Activated naive CD8-positive, alpha-beta T cell treated with anti-CD3 and anti-CD28 coated beads, Interleukin-2, amount 10 ng/mL, durations not matched to agents 7 days and 5 days (primary cell): ENCODE data around the gene GON7. TPM values are rescaled to one million over a fixed set of nuclear protein-coding genes. Genes with fewer than 3 reads are reported as not detected.
"Not testable (repeated sequence)": the region's sequence is repeated elsewhere in the genome, so short reads cannot be mapped to it uniquely, and the experiment has no call there.

Source experiments
- ATAC-seq: fragments of 150-1000 bp; cut with Tn5 transposase; one replicate; pipeline ENCODE4 v1.10.0; 2021; ENCODE audit warnings: low read depth, moderate library complexity
- POLR2A ChIA-PET: fragments of 350-600 bp; sonication (Branson Sonifier 250); formaldehyde crosslinking; loops from one replicate; lab custom pipeline; 2021; ENCODE audit warnings: antibody characterized with exemption; lab: Charles Lee
- DNase-seq: peaks from one replicate; pipeline ENCODE4 v3.0.0; 2021
- H3K27ac Mint-ChIP-seq: one replicate; pipeline ENCODE4 v1.8.0; 2022; ENCODE audit warnings: mild to moderate bottlenecking, mixed read lengths
- H3K27me3 Mint-ChIP-seq: one replicate; pipeline ENCODE4 v1.8.0; 2022; ENCODE audit warnings: mild to moderate bottlenecking, moderate library complexity, mixed read lengths
- H3K36me3 Mint-ChIP-seq: one replicate; pipeline ENCODE4 v1.8.0; 2021; ENCODE audit warnings: mild to moderate bottlenecking, mixed read lengths
- H3K4me1 Mint-ChIP-seq: one replicate; pipeline ENCODE4 v1.8.0; 2021; ENCODE audit warnings: mixed read lengths
- H3K4me3 Mint-ChIP-seq: one replicate; pipeline ENCODE4 v1.8.0; 2022; ENCODE audit warnings: mild to moderate bottlenecking, moderate library complexity, mixed read lengths
- H3K9me3 Mint-ChIP-seq: one replicate; pipeline ENCODE4 v1.8.0; 2021; ENCODE audit warnings: mixed read lengths
- total RNA-seq, 2 experiments: library from RNA; stranded (reverse); gene quantifications; one replicate each; pipeline ENCODE4 v1.2.3, GENCODE V29; 2021

The GON7 gene, protein sequence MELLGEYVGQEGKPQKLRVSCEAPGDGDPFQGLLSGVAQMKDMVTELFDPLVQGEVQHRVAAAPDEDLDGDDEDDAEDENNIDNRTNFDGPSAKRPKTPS
- 10 to 100 TPM; 17.3 to 17.7 TPM for total RNA-seq

DNA sequence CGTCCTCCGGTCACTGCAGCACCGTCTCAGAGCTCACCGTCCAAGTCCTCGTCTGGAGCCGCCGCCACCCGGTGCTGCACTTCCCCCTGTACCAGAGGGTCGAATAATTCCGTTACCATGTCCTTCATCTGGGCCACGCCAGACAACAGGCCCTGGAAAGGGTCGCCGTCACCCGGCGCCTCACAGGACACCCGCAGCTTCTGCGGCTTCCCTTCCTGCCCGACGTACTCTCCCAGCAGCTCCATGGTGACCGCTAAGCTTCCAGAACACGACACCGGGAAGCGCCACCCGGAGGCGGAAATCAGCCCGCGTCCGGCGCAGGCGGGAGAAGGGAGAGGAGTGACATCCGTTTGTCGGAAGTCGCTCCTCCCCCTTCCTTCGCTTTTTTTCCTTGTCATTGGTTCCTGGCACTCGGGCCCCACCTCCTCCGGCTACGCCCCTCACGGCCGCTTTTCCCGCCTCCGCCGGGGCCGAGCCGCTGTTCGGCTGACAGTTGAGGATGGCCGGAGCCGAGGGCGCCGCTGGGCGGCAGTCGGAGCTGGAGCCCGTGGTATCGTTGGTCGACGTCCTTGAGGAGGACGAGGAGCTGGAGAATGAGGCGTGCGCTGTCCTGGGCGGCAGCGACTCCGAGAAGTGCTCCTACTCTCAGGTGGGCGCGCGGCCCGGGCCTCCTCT, at the start of gene GON7, which contains the start of gene UBR7:
Gene GON7, minus strand, starts transcription at position 273 of the 675 bp plus-strand sequence. Its CDS starts 28 bp downstream, at position 245.
Gene UBR7, plus strand, starts transcription at position 464 of the 675 bp plus-strand sequence. Its CDS starts 36 bp downstream, at position 500.
- peak; percentile 88 for DNase-seq
- peak; percentile 90 for ATAC-seq
- no peaks in the 10 kb centered on the region for H3K27me3 Mint-ChIP-seq
- peaks cover 9% of the 10 kb centered on the region for H3K36me3 Mint-ChIP-seq
- POLR2A ChIA-PET = interaction anchor here (0.8 to 4.0 kb wide), 7 partner anchors 15 to 92 kb away, joined by 3 to 64 read pairs (median 6); partner anchors contain the start of genes LYSET and MOAP1
- H3K9me3 Mint-ChIP-seq = no peaks in the 10 kb centered on the region
- peaks cover 36% of the 10 kb centered on the region for H3K4me1 Mint-ChIP-seq
- peak within 1 kb of the TSS; percentile 99 for H3K4me3 Mint-ChIP-seq
- H3K27ac Mint-ChIP-seq = peak within 1 kb of the TSS; percentile 90

- no peak overlapping the region for H3K27ac Mint-ChIP-seq
- POLR2A ChIA-PET = interaction anchor here (0.7 kb wide), 1 partner anchor 42 kb away, joined by 5 read pairs; no protein-coding TSS in a partner anchor
- no peak overlapping the region for H3K4me3 Mint-ChIP-seq
- ATAC-seq = no peak
- no peaks in the 10 kb centered on the region for H3K9me3 Mint-ChIP-seq
- no peaks in the 10 kb centered on the region for H3K27me3 Mint-ChIP-seq
- no peak for DNase-seq
- peaks cover 21% of the 10 kb centered on the region for H3K36me3 Mint-ChIP-seq
- H3K4me1 Mint-ChIP-seq = peaks cover 15% of the 10 kb centered on the region
Observed at GRCh38 chr14:93249128-93249831, 42.4 kb upstream of the GON7 start.

GRCh38 chr14:93246534-93246933, 39.7 kb upstream of the GON7 start:
- POLR2A ChIA-PET = no interaction called here
- peaks cover 24% of the 10 kb centered on the region for H3K36me3 Mint-ChIP-seq

GRCh38 chr14:93245764-93246420, 39.0 kb upstream of the GON7 start:
- H3K9me3 Mint-ChIP-seq = no peaks in the 10 kb centered on the region
- no peak for DNase-seq
- no peaks in the 10 kb centered on the region for H3K27me3 Mint-ChIP-seq
- peaks cover 24% of the 10 kb centered on the region for H3K36me3 Mint-ChIP-seq
- no peak overlapping the region for H3K4me3 Mint-ChIP-seq
- POLR2A ChIA-PET = no interaction called here
- H3K27ac Mint-ChIP-seq = no peak overlapping the region
- peaks cover 12% of the 10 kb centered on the region for H3K4me1 Mint-ChIP-seq
- ATAC-seq = no peak

More at GRCh38 chr14:93246534-93246933, 39.7 kb upstream of the GON7 start:
- H3K4me3 Mint-ChIP-seq = no peak overlapping the region
- H3K27me3 Mint-ChIP-seq = no peaks in the 10 kb centered on the region
- no peak overlapping the region for H3K27ac Mint-ChIP-seq
- ATAC-seq (no peak), DNase-seq (no peak)
- no peaks in the 10 kb centered on the region for H3K9me3 Mint-ChIP-seq
- H3K4me1 Mint-ChIP-seq = peaks cover 12% of the 10 kb centered on the region

DNA sequence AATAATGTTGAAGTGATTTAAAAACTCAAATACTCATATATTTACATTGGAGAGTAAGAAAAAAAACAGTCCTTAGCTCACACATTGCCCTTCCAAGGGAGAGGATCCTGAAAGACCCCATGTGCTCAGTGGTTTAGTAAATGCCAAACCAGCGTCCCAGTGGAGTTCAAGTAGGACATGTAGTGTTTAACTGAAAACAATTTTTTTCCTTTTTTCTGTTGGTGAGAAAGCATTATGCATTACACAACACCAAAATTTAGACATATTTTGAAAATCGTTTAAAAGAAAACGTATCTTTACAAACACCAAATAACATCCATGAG, 33.8 kb upstream of the GON7 start:
- Mint-ChIP-seq H3K4me1 (no peaks in the 10 kb centered on the region), H3K27me3 (no peaks in the 10 kb centered on the region), H3K4me3 (no peak overlapping the region), H3K36me3 (peaks cover 13% of the 10 kb centered on the region), H3K27ac (no peak overlapping the region), H3K9me3 (no peaks in the 10 kb centered on the region)
- DNase-seq (no peak), ATAC-seq (no peak)
- POLR2A ChIA-PET = interaction anchor here (0.6 kb wide), 1 partner anchor 12 kb away, joined by 3 read pairs; no protein-coding TSS in a partner anchor

GRCh38 chr14:93239869-93240677, 33.2 kb upstream of the GON7 start:
- POLR2A ChIA-PET = interaction anchor here (0.6 kb wide), 1 partner anchor 12 kb away, joined by 3 read pairs; no protein-coding TSS in a partner anchor
- Mint-ChIP-seq H3K4me1 (no peaks in the 10 kb centered on the region), H3K9me3 (no peaks in the 10 kb centered on the region), H3K36me3 (peaks cover 9% of the 10 kb centered on the region), H3K4me3 (no peak overlapping the region), H3K27me3 (no peaks in the 10 kb centered on the region), H3K27ac (no peak overlapping the region)
- DNase-seq (no peak), ATAC-seq (no peak)

- Mint-ChIP-seq H3K4me1 (peaks cover 5% of the 10 kb centered on the region), H3K27ac (no peak overlapping the region), H3K9me3 (no peaks in the 10 kb centered on the region), H3K4me3 (no peak overlapping the region), H3K27me3 (peaks cover 23% of the 10 kb centered on the region), H3K36me3 (no peaks in the 10 kb centered on the region)
- DNase-seq (no peak), ATAC-seq (no peak)
- POLR2A ChIA-PET = no interaction called here
Observed at GRCh38 chr14:93234798-93235197, 27.9 kb upstream of the GON7 start.

DNA sequence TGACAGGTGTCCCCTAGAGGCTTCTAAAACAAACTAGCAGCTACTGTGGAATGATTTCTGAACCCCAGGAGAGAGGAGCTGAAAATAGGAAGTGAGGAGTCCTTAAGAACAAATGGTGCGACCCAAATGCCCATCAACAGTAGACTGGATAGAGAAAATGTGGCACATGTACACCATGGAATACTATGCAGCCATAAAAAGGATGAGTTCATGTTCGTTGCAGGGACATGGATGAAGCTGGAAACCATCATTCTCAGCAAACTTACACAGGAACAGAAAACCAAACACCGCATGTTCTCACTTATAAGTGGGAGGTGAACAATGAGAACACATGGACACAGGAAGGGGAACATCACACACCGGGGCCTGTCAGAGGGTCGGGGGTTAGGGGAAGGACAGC, 26.2 kb upstream of the GON7 start:
- peaks cover 23% of the 10 kb centered on the region for H3K27me3 Mint-ChIP-seq
- not testable (repeated sequence) for H3K4me1 Mint-ChIP-seq, H3K36me3 Mint-ChIP-seq, ATAC-seq, H3K27ac Mint-ChIP-seq, H3K9me3 Mint-ChIP-seq, H3K4me3 Mint-ChIP-seq, DNase-seq
- POLR2A ChIA-PET = interaction anchor here (0.7 kb wide), 1 partner anchor 12 kb away, joined by 3 read pairs; no protein-coding TSS in a partner anchor

DNA sequence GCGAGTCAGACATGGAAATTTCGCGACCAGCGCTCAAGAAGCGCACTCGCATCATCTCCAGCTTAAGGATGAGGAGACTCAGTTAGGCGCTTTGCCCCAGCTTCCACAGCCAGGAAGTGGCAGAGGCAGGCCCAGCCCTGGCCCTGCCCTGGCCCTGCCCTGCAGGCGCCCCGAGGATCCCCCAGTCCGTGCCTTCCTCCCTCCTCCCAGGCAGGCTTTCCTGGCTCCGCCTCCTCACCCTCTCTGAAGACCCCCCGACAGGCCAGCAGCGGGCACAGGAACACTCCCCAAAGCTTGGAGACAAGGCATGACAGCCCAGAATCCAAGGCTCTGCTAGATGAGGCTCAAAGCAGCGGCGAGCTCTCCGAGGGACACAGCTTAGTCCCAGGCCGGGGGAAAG, 25.3 kb upstream of the GON7 start:
- Mint-ChIP-seq H3K4me3 (peak overlapping the region; percentile 67), H3K4me1 (peaks cover 5% of the 10 kb centered on the region)
- ATAC-seq = no peak

GRCh38 chr14:93231129-93231979, 24.5 kb upstream of the GON7 start:
- Mint-ChIP-seq H3K36me3 (peaks cover 7% of the 10 kb centered on the region), H3K4me1 (peaks cover 5% of the 10 kb centered on the region), H3K4me3 (peak overlapping the region; percentile 67), H3K27me3 (peaks cover 23% of the 10 kb centered on the region), H3K9me3 (no peaks in the 10 kb centered on the region), H3K27ac (no peak overlapping the region)
- DNase-seq (no peak), ATAC-seq (peak; percentile 65)
- POLR2A ChIA-PET = interaction anchor here (1.6 kb wide), 1 partner anchor 100 kb away, joined by 3 read pairs; no protein-coding TSS in a partner anchor

More for the DNA sequence above, 25.3 kb upstream of the GON7 start:
- peaks cover 23% of the 10 kb centered on the region for H3K27me3 Mint-ChIP-seq
- no peaks in the 10 kb centered on the region for H3K9me3 Mint-ChIP-seq
- peaks cover 3% of the 10 kb centered on the region for H3K36me3 Mint-ChIP-seq
- no peak overlapping the region for H3K27ac Mint-ChIP-seq
- POLR2A ChIA-PET = no interaction called here
- DNase-seq = no peak

DNA sequence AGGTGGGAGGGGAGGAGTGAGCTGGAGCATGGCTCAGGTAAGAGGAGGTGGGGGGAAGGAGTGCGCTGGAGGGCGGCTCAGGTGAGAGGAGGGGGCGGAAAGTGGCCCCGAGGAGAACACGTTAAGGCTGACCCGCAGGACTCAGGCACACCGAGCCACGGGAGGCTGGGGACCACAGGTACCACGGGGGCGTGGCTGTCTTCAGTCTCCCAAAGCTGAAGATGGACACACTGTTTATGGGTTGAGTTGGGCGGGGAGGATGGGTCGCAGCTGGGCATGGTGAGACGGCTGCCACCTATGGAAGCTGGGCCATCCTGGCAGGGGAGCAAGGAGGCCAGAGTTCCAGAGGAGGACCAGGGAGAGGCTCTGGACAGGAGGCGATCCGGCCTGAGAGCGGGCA, 23.7 kb upstream of the GON7 start:
- ATAC-seq = no peak
- peak overlapping the region; percentile 67 for H3K4me3 Mint-ChIP-seq

GRCh38 chr14:93228550-93228949, 21.7 kb upstream of the GON7 start:
- Mint-ChIP-seq H3K27ac (no peak overlapping the region), H3K27me3 (peaks cover 13% of the 10 kb centered on the region), H3K36me3 (peaks cover 20% of the 10 kb centered on the region), H3K9me3 (no peaks in the 10 kb centered on the region), H3K4me1 (peaks cover 5% of the 10 kb centered on the region), H3K4me3 (no peak overlapping the region)
- POLR2A ChIA-PET = no interaction called here
- ATAC-seq (no peak), DNase-seq (no peak)

More for the DNA sequence above, 23.7 kb upstream of the GON7 start:
- H3K36me3 Mint-ChIP-seq = peaks cover 14% of the 10 kb centered on the region
- H3K4me1 Mint-ChIP-seq = peaks cover 5% of the 10 kb centered on the region
- no peaks in the 10 kb centered on the region for H3K9me3 Mint-ChIP-seq
- no peak overlapping the region for H3K27ac Mint-ChIP-seq
- peaks cover 23% of the 10 kb centered on the region for H3K27me3 Mint-ChIP-seq
- POLR2A ChIA-PET = interaction anchor here (1.6 kb wide), 1 partner anchor 101 kb away, joined by 3 read pairs; no protein-coding TSS in a partner anchor
- no peak for DNase-seq
